Measurements from ENCODE around the gene SH3PXD2B.

DNA sequence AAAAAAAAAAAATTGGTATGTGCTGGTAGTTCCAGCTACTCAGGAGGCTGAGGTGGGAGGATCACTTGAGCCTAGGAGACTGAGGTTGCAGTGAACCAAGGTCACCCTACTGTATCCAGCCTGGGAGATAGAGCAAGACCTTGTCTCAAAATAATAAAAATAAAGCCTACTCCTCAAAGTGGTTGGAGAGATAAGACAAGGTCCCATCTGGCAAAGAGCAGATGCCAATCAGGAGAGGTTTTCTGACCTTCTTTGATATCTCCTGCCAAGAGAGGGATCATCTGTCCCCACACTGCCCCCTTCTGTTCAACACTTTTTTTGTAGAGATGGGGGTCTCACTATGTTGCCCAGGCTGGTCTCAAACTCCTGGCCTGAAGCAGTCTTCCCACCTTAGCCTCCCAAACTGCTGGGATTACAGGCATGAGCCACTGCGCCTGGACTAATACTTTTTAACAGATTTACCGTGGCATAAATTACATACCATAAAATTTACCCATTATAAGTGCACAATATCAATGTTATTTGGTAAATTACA lies 64.7 kb downstream of the SH3PXD2B start:
- TF ChIP-seq TAF1 (IDR thresholded peaks at IDR 0.05; ENCODE audit: low read depth, low read length) (no peak), POLR2AphosphoS5 (IDR thresholded peaks at IDR 0.05; ENCODE audit: low read depth, low read length) (no peak)

Data from GM12891 (cell line).